GM12878 (cell line): ENCODE measurements around the gene RIN2.

ENCODE experiments used
- CEBPB ChIP-seq, 2 experiments: fragments of 150-350 bp in 1 of 2; IDR thresholded peaks; 2 replicates each; pipeline ENCODE4 v1.6.1; 2012 to 2014; ENCODE audit warnings: low read depth in 2 of 2, low read length in 2 of 2, borderline replicate concordance in 1 of 2, inconsistent platforms in 1 of 2
- CTCF ChIP-seq, 3 experiments: IDR thresholded peaks in 2 of 3; conservative IDR thresholded peaks in 1 of 3; 2 replicates each; pipeline ENCODE4 v1.5.1; 2011; ENCODE audit warnings: low read depth in 3 of 3, low read length in 3 of 3, mild to moderate bottlenecking in 3 of 3, control low read depth in 2 of 3, moderate library complexity in 2 of 3, inconsistent platforms in 1 of 3, mixed read lengths in 1 of 3; ENCODE audit not compliant: control insufficient read depth in 2 of 3, insufficient read depth in 1 of 3; ENCODE audit errors: extremely low read depth in 1 of 3
- TCF12 ChIP-seq: IDR thresholded peaks from 2 replicates; pipeline ENCODE4 v1.6.1; 2011; ENCODE audit warnings: low read depth, mild to moderate bottlenecking, low read length

DNA sequence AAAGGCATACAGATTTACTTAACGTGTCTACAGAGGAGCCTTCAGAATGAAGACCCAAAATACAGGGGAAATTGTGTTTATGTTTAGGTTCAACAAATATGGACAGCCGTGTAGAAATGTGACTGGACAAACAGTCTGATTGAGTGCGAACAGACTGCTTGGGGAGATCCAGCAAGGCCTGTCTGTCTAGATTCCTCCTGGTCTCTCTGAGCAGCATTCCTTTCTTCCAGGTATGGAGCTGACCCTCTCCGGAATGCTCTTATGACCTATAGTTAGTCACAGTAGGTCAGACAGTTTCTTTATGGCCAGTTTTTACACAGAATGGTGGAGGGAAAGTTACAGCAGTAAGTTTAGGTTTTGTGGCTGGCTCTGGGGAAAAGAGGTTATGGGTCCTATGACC, 9.0 kb downstream of the RIN2 start:
- TF ChIP-seq CTCF (IDR thresholded peaks at IDR 0.05 in 2 of 3, conservative IDR thresholded peaks at IDR 0.05 in 1 of 3; ENCODE audit: control insufficient read depth in 2 of 3, extremely low read depth in 1 of 3, insufficient read depth in 1 of 3, low read depth in 3 of 3, low read length in 3 of 3), result no peak
- TF ChIP-seq CEBPB (IDR thresholded peaks at IDR 0.05; ENCODE audit: borderline replicate concordance in 1 of 2, low read depth in 2 of 2, low read length in 2 of 2), result no peak
- TF ChIP-seq TCF12, result no peak
